ENCODE measurements around the gene DNMT1.
"Not testable (repeated sequence)": the region's sequence is repeated elsewhere in the genome, so short reads cannot be mapped to it uniquely, and the experiment has no call there.

Gene DNMT1

GRCh38 chr19:10223488-10224213 is 28.9 kb upstream of the DNMT1 start:
- no peak for DNase-seq
- in situ Hi-C loops (cut with MboI; ENCODE audit: low pct_unique_long_range_greater_than_20kb, low sequenced_read_pairs) = no loop called here

- peak; percentile 42 for DNase-seq
- in situ Hi-C loops (cut with MboI; ENCODE audit: low pct_unique_long_range_greater_than_20kb, low sequenced_read_pairs) = no loop called here
Observed at GRCh38 chr19:10222201-10222890, 27.6 kb upstream of the DNMT1 start.

DNA sequence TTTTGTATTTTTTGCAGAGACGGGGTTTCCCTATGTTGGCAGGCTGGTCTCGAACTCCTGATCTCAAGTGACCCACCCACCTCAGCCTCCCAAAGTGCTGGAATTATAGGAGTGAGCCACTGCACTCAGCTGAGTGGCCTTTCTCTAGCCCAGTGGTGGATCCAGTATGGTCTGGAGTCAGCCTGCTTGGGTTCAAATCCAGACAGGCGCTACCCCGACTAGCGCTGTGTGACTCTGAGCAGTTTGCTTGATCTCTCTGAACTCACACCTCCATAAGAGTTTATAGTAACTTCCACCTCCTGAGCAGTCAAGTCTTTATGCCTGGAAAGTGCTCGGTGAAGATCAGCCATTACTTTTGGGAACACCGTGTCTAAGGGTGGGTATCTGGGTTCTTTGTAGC is 25.9 kb upstream of the DNMT1 start:
- no peak for DNase-seq
- in situ Hi-C loops (cut with MboI; ENCODE audit: low pct_unique_long_range_greater_than_20kb, low sequenced_read_pairs) = no loop called here

GRCh38 chr19:10219678-10220077 is 24.9 kb upstream of the DNMT1 start:
- peak; percentile 75 for DNase-seq
- in situ Hi-C loops (cut with MboI; ENCODE audit: low pct_unique_long_range_greater_than_20kb, low sequenced_read_pairs) = no loop called here

- DNase-seq = no peak
- in situ Hi-C loops (cut with MboI; ENCODE audit: low pct_unique_long_range_greater_than_20kb, low sequenced_read_pairs) = no loop called here
Observed at GRCh38 chr19:10217085-10217484, 22.3 kb upstream of the DNMT1 start.

DNA sequence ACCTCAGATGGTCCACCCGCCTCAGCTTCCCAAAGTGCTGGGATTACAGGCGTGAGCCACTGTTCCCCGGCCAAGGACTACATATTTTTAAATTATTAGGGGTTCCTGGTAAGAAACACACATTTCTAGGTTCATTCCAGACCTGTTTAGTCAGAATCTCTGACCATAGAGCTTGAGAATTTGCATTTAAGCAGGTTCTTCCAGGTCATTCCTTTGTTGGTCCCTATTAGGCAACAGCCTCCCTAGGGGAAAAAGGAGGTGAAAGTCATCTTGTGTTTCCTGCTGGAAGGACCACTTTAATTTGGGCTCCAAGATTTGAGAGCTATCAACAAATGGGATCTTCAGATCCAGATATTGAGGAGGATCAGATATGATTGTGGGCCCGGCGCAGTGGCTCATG is 20.0 kb upstream of the DNMT1 start:
- in situ Hi-C loops (cut with MboI; ENCODE audit: low pct_unique_long_range_greater_than_20kb, low sequenced_read_pairs) = no loop called here
- no peak for DNase-seq

GRCh38 chr19:10211691-10212090 is 16.9 kb upstream of the DNMT1 start:
- in situ Hi-C loops (cut with MboI; ENCODE audit: low pct_unique_long_range_greater_than_20kb, low sequenced_read_pairs) = no loop called here
- DNase-seq = no peak

DNA sequence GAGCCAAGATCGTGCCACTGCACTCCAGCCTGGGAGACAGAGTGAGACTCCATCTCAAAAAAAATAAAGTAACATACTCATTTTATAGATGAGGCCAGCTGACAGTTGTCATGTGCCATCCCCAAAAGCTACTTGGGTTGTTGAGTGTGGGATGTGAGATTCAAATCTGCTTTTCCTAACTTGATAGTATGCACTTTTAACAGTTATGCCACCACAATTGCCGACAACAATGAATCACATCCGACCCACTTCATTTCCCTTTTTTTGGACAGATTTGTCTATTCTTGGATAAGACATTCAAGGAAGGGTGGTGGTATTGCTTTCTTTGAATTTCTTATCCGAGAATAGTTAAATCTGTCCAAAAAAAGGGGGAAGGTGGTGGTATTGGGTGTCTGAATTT is 16.3 kb upstream of the DNMT1 start:
- in situ Hi-C loops (cut with MboI; ENCODE audit: low pct_unique_long_range_greater_than_20kb, low sequenced_read_pairs) = no loop called here

DNA sequence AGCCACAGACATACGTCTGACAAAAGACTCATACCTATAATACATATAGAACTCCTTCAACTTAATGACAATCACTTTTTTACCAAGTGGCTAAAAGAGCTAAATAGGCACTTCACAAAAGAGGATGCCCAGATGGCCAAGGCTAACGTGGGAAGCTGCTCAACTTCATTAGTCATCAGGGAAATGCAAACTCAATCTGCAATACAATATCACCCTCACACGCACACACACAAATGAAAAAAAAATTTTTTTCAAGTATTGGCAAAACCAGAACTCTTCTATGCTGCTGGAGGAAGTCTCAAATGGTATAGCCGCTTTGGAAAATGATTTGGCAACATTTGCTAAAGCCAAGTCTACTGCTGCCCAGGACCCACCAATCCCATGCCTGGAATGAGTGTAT is 14.6 kb upstream of the DNMT1 start:
- in situ Hi-C loops (cut with MboI; ENCODE audit: low pct_unique_long_range_greater_than_20kb, low sequenced_read_pairs) = no loop called here
- no peak for DNase-seq

More for the DNA sequence above, 16.3 kb upstream of the DNMT1 start:
- DNase-seq = peak; percentile 43

DNA sequence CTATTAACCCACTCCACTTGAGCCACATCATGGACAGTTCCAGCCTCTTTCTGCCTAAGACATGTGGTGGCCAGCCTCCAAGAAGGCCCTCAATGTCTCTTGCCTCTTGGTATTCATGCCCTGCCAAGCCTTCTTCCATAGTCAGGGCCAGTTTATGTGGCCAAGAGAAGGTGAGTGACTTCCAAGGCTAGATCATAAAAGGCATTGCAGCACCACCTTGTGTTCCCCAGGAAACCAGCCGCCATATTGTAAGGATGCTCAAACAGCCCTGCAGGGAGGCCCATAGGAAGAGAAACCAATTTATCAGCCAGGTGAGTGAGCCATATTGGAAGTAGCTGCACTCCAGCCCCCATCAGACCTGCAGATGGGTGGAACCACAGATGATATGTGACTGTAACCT is 12.3 kb upstream of the DNMT1 start:
- no peak for DNase-seq
- in situ Hi-C loops (cut with MboI; ENCODE audit: low pct_unique_long_range_greater_than_20kb, low sequenced_read_pairs) = no loop called here

DNA sequence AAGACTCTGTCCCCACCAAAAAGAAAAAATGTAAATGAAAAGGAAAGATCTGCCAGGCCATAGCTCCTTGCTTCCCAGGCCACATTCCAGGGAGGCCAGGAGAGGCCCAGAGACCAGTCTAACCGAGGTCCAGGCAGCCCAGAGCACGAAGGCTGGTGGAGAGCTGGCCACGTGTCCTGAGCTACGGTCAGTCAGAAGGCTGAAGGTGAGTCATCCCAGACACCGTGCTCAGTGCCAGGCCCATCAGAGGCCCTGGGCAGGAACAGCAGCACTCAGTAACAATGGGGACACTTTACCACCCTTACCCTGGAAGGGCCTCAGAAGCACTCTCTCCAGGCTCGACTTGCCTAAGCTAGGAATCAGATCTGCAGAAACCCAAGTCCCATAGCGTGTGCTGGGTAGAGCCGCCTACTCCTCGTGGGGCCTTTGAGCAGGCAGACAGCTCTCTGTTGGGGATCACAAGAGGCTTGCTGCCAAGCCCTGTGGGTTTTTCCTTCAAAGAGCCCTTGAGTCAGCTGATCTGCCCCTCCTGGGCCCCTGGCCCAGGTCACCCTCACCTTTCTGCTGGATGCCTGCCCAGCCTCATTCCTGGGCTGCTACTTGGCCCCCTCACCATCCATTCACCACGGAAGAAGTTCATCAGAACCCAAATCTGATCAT is 11.6 kb upstream of the DNMT1 start:
- no peak for DNase-seq
- in situ Hi-C loops (cut with MboI; ENCODE audit: low pct_unique_long_range_greater_than_20kb, low sequenced_read_pairs) = no loop called here

GRCh38 chr19:10205636-10206035 is 10.9 kb upstream of the DNMT1 start:
- in situ Hi-C loops (cut with MboI; ENCODE audit: low pct_unique_long_range_greater_than_20kb, low sequenced_read_pairs) = no loop called here
- DNase-seq = no peak

DNA sequence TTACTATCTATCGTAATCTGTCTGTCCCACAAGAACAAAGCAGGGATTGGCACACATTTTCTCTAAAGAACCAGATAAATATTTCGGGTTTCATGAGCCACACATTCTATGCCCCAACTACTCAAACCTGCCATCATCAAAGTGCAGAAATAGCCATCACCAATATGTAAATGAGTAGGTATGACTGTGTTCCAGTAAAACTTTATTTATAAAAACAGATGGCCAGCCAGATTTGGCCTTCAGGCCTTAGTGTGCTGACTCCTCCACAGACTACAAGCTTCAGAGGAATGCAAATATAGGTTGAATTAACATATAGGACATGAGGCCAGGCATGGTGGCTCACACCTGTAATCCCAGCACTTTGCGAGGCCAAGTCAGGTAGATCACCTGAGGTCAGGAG is 8.9 kb upstream of the DNMT1 start:
- in situ Hi-C loops (cut with MboI; ENCODE audit: low pct_unique_long_range_greater_than_20kb, low sequenced_read_pairs) = no loop called here
- no peak for DNase-seq

- in situ Hi-C loops (cut with MboI; ENCODE audit: low pct_unique_long_range_greater_than_20kb, low sequenced_read_pairs) = no loop called here
- no peak for DNase-seq
Observed at GRCh38 chr19:10201176-10201575, 6.4 kb upstream of the DNMT1 start.

DNA sequence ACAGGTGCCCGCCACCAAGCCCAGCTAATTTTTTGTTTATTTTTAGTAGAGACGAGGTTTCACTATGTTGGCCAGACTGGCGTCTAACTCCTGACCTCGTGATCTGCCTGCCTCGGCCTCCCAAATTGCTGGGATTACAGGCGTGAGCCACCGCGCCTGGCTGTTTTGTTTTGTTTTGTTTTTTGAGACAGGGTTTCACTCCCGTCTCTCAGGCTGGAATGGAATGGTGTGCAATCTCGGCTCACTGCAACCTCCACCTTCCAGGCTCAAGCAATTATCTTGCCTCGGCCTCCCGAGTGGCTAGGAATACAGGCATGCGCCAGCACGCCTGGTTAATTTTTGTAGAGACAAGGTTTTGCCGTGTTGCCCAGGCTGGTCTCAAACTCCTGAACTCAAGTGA is 5.3 kb upstream of the DNMT1 start:
- in situ Hi-C loops (cut with MboI; ENCODE audit: low pct_unique_long_range_greater_than_20kb, low sequenced_read_pairs); DNase-seq: not testable (repeated sequence)

- in situ Hi-C loops (cut with MboI; ENCODE audit: low pct_unique_long_range_greater_than_20kb, low sequenced_read_pairs); DNase-seq: not testable (repeated sequence)
Observed at GRCh38 chr19:10198889-10199644, 4.3 kb upstream of the DNMT1 start.

GRCh38 chr19:10195199-10195519 is 406 bp upstream of the DNMT1 start:
- no peak for DNase-seq
- in situ Hi-C loops (cut with MboI; ENCODE audit: low pct_unique_long_range_greater_than_20kb, low sequenced_read_pairs) = no loop called here

DNA sequence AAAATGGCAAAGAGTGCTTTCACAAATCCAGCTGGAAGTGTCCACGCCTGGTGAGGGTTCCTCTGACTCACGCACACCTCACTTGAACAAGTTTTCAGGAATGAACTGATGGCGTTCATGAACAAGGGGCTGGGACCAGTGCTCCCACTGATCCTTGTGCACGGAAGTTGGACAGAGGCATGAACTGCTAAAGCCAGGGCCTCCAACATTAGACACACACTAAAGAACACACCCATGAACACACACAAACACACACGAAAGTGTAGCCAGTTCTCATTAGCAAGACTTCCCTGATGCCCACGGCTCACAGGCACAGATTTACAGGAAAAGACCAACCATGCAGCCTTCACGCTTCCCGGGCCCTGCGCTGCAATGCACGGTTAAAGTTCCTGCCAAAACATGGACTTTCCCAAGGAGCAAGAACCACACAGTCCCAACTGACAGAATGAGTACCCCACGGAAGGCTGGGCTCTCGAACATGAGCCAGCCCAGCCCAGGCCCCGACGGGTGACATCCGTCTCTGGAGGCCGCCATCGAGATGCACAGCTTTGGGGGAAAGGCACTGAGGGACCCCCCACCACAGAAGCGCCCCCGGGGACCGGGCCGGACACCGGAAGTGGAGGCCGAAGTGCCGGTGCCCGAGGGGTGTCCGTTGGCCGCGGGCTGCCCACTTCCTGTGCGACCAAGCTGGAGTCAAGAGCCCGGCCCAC is 808 bp downstream of the DNMT1 start:
- peak; percentile 34 for DNase-seq
- in situ Hi-C loops (cut with MboI; ENCODE audit: low pct_unique_long_range_greater_than_20kb, low sequenced_read_pairs) = no loop called here

- in situ Hi-C loops (cut with MboI; ENCODE audit: low pct_unique_long_range_greater_than_20kb, low sequenced_read_pairs) = no loop called here
- no peak for DNase-seq
Observed at GRCh38 chr19:10192922-10193321, 1.8 kb downstream of the DNMT1 start.

Measured in KBM-7 (cell line).